Endothelial cell of hepatic sinusoid (primary cell): Measurements from ENCODE around the gene TBRG4.
"Not testable (repeated sequence)": the region's sequence is repeated elsewhere in the genome, so short reads cannot be mapped to it uniquely, and the experiment has no call there.

Experiments
- in situ Hi-C: cut with HindIII; loops from 2 replicates; pipeline ENCODE4 v1.10.0; 2017; ENCODE audit warnings: low sequenced_read_pairs

The TBRG4 gene

GRCh38 chr7:45111298-45112223 is at the start of gene TBRG4:
TBRG4 (minus strand) TSS chr7:45111697; CDS start chr7:45109237, 2,460 bp downstream.
- in situ Hi-C loops = loop anchor here (5.0 kb wide), 1 partner anchor 144 kb away; no protein-coding TSS in a partner anchor

GRCh38 chr7:45161138-45161537 is 49.6 kb upstream of the TBRG4 start:
- in situ Hi-C loops = no loop called here

- in situ Hi-C loops = no loop called here
Measured at GRCh38 chr7:45160417-45160881, 49.0 kb upstream of the TBRG4 start.

GRCh38 chr7:45159296-45159695 is 47.8 kb upstream of the TBRG4 start:
- in situ Hi-C loops = loop anchor here (5.0 kb wide), 1 partner anchor 53 kb away; no protein-coding TSS in a partner anchor

- in situ Hi-C loops = loop anchor here (5.0 kb wide), 1 partner anchor 54 kb away; no protein-coding TSS in a partner anchor
Measured at GRCh38 chr7:45158471-45158870, 47.0 kb upstream of the TBRG4 start.

GRCh38 chr7:45157653-45158401 is 46.3 kb upstream of the TBRG4 start, which contains the start of gene RAMP3:
RAMP3 (plus strand) TSS chr7:45157791; CDS start chr7:45157829, 38 bp downstream.
- in situ Hi-C loops = loop anchor here (5.0 kb wide), 1 partner anchor 54 kb away; no protein-coding TSS in a partner anchor

- in situ Hi-C loops = loop anchor here (5.0 kb wide), 1 partner anchor 55 kb away; no protein-coding TSS in a partner anchor
Measured at GRCh38 chr7:45157286-45157652, 45.8 kb upstream of the TBRG4 start.

- in situ Hi-C loops = loop anchor here (5.0 kb wide), 1 partner anchor 56 kb away; no protein-coding TSS in a partner anchor
Measured at GRCh38 chr7:45156516-45157272, 45.2 kb upstream of the TBRG4 start.

- in situ Hi-C loops = loop anchor here (5.0 kb wide), 1 partner anchor 56 kb away; no protein-coding TSS in a partner anchor
Measured at GRCh38 chr7:45155941-45156340, 44.4 kb upstream of the TBRG4 start.

- in situ Hi-C loops = loop anchor here (5.0 kb wide), 1 partner anchor 57 kb away; no protein-coding TSS in a partner anchor
Measured at GRCh38 chr7:45155357-45155900, 43.9 kb upstream of the TBRG4 start.

GRCh38 chr7:45153861-45154260 is 42.4 kb upstream of the TBRG4 start:
- in situ Hi-C loops = not testable (repeated sequence)

GRCh38 chr7:45153233-45153632 is 41.7 kb upstream of the TBRG4 start:
- in situ Hi-C loops = no loop called here

GRCh38 chr7:45151967-45152366 is 40.5 kb upstream of the TBRG4 start:
- in situ Hi-C loops = no loop called here

- in situ Hi-C loops = no loop called here
Measured at GRCh38 chr7:45151131-45151684, 39.7 kb upstream of the TBRG4 start.

GRCh38 chr7:45150199-45150598 is 38.7 kb upstream of the TBRG4 start:
- in situ Hi-C loops = no loop called here

GRCh38 chr7:45149606-45150005 is 38.1 kb upstream of the TBRG4 start:
- in situ Hi-C loops = no loop called here

- in situ Hi-C loops = no loop called here
Measured at GRCh38 chr7:45148653-45148973, 37.1 kb upstream of the TBRG4 start.

- in situ Hi-C loops = no loop called here
Measured at GRCh38 chr7:45147858-45148652, 36.6 kb upstream of the TBRG4 start.
